ENCODE data around the gene PLA2G7.

DNA sequence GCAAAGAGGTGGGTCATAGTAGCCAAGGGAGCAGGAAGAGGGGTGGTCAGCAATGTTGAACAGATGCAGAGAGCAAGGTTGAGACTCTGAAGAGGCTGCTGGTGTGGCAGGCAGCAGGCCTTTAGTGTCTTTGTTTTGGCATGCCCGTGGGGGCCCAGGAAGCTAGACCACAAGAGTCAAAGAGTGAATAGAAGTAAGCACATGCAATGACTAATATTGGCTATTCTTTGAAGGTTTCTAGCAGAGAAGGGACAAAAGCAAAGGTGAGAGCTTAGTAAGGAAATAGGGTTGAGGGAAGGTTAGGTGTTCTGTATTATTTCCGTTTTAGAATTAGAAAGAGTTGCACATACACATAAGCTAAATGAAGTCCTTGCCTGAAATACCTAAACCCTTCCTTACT, 28.7 kb downstream of the PLA2G7 start:
- TF ChIP-seq, protein P1, sequence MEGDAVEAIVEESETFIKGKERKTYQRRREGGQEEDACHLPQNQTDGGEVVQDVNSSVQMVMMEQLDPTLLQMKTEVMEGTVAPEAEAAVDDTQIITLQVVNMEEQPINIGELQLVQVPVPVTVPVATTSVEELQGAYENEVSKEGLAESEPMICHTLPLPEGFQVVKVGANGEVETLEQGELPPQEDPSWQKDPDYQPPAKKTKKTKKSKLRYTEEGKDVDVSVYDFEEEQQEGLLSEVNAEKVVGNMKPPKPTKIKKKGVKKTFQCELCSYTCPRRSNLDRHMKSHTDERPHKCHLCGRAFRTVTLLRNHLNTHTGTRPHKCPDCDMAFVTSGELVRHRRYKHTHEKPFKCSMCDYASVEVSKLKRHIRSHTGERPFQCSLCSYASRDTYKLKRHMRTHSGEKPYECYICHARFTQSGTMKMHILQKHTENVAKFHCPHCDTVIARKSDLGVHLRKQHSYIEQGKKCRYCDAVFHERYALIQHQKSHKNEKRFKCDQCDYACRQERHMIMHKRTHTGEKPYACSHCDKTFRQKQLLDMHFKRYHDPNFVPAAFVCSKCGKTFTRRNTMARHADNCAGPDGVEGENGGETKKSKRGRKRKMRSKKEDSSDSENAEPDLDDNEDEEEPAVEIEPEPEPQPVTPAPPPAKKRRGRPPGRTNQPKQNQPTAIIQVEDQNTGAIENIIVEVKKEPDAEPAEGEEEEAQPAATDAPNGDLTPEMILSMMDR (IDR thresholded peaks at IDR 0.05 in 4 of 5, conservative IDR thresholded peaks at IDR 0.05 in 1 of 5), result no peak
- TF ChIP-seq POLR2A (IDR thresholded peaks at IDR 0.05), result no peak

Data from gastrocnemius medialis (tissue), 4 donors.